Small intestine (tissue), 7 donors: ENCODE data around the gene GREB1L. TPM values are rescaled to one million over a fixed set of nuclear protein-coding genes. Genes with fewer than 3 reads are reported as not detected.

ENCODE experiments used
- DNase-seq, 2 donors: peaks; one replicate each; pipeline versions ENCODE4 v3.0.0 to v3.0.0-alpha.2; 2013
- FAIRE-seq: peaks from 2 replicates; lab custom pipeline; 2012; peaks lifted over from hg19 to GRCh38; lab: Jason Lieb, UNC
- H3K27ac ChIP-seq, 3 donors: one replicate each; pipeline ENCODE4 v1.5.1; 2013; ENCODE audit warnings: low read length in 2 of 3, mild to moderate bottlenecking in 2 of 3, control low read depth in 1 of 3, inconsistent platforms in 1 of 3, low read depth in 1 of 3, moderate library complexity in 1 of 3
- H3K27me3 ChIP-seq, 3 donors: one replicate each; pipeline ENCODE4 v1.6.1; 2013; ENCODE audit warnings: low read length in 3 of 3, inconsistent platforms in 1 of 3; ENCODE audit not compliant: control insufficient read depth in 3 of 3, insufficient read depth in 3 of 3
- H3K36me3 ChIP-seq, 3 donors: one replicate each; pipeline ENCODE4 v1.6.1; 2013; ENCODE audit warnings: low read length in 3 of 3, inconsistent platforms in 1 of 3, low read depth in 1 of 3, mild to moderate bottlenecking in 1 of 3, moderate library complexity in 1 of 3; ENCODE audit not compliant: control insufficient read depth in 3 of 3, insufficient read depth in 2 of 3
- H3K4me1 ChIP-seq, 3 donors: one replicate each; pipeline ENCODE4 v1.6.1; 2013; ENCODE audit warnings: low read length in 2 of 3, inconsistent platforms in 1 of 3, low read depth in 1 of 3, mild to moderate bottlenecking in 1 of 3, moderate library complexity in 1 of 3; ENCODE audit not compliant: control insufficient read depth in 3 of 3, insufficient read depth in 2 of 3
- H3K4me3 ChIP-seq, 3 donors: one replicate each; pipeline ENCODE4 v1.5.1; 2013; ENCODE audit warnings: low read length in 3 of 3, control low read depth in 1 of 3, inconsistent platforms in 1 of 3, low read depth in 1 of 3, mild to moderate bottlenecking in 1 of 3, moderate library complexity in 1 of 3
- H3K9me3 ChIP-seq, 2 donors: one replicate each; pipeline ENCODE4 v1.6.1; 2013; ENCODE audit warnings: low read depth in 1 of 2, low read length in 1 of 2; ENCODE audit not compliant: control insufficient read depth in 2 of 2, insufficient read depth in 1 of 2
- WGBS, 3 donors: extraction: QIAGEN DNeasy Blood & Tissue Kit; methylation state at CpG; one replicate each; pipeline ENCODE4 v1.1.7; 2013; 5-methylcytosine and 5-hydroxymethylcytosine counted together
- polyA plus RNA-seq, 4 donors: library from polyadenylated mRNA; stranded (reverse) in 3 of 4; unstranded in 1 of 4; fragments of 200-250 nt in 3 of 4; fragments of 120-200 nt in 1 of 4; gene quantifications; one replicate each; pipeline versions ENCODE4 v1.2.1 to v1.2.3, GENCODE V29; 2013
- donor health status: healthy with polysubstance abuse.
- donor health status: control.
- donor health status: control.
- donor health status: Bipolar disorder and iron deficiency.
- donor health status: healthy.

GREB1L gene
- polyA plus RNA-seq, 4 donors = under 0.01 to 2.4 (median 0.52) TPM; not detected in 1

GRCh38 chr18:21342372-21342771, 100.3 kb downstream of the GREB1L start:
- FAIRE-seq (no peak), DNase-seq (no peak)
- WGBS, 3 donors = 53 to 92% (median 67%) methylated on average over 1 of the region's 1 CpG
- H3K27ac ChIP-seq = no peak overlapping the region
- no peaks in the 10 kb centered on the region for H3K9me3 ChIP-seq
- no peaks in the 10 kb centered on the region for H3K36me3 ChIP-seq
- no peak overlapping the region for H3K4me3 ChIP-seq
- no peaks in the 10 kb centered on the region for H3K27me3 ChIP-seq
- H3K4me1 ChIP-seq = no peaks in the 10 kb centered on the region

- DNase-seq (no peak), FAIRE-seq (no peak)
- H3K36me3 ChIP-seq = no peaks in the 10 kb centered on the region
- H3K9me3 ChIP-seq = no peaks in the 10 kb centered on the region
- WGBS, 3 donors = 75 to 92% (median 91%) methylated on average over 1 of the region's 1 CpG
- no peak overlapping the region for H3K27ac ChIP-seq
- no peak overlapping the region for H3K4me3 ChIP-seq
- peaks cover 0 to 1% (median 0%) of the 10 kb centered on the region in 3 donors for H3K27me3 ChIP-seq
- no peaks in the 10 kb centered on the region for H3K4me1 ChIP-seq
These were observed 102.8 kb downstream of the GREB1L start for GRCh38 chr18:21344860-21345259.

- 68 to 83% (median 82%) methylated on average over 7 of the region's 7 CpGs for WGBS, 3 donors
- Histone ChIP-seq H3K27me3 (peaks cover 0 to 1% (median 0%) of the 10 kb centered on the region in 3 donors), H3K4me3 (no peak overlapping the region), H3K9me3 (no peaks in the 10 kb centered on the region), H3K36me3 (no peaks in the 10 kb centered on the region), H3K4me1 (no peaks in the 10 kb centered on the region), H3K27ac (no peak overlapping the region)
- DNase-seq = no peak
- FAIRE-seq = no peak
These were observed 103.8 kb downstream of the GREB1L start for GRCh38 chr18:21345840-21346239.

- H3K9me3 ChIP-seq = no peaks in the 10 kb centered on the region
- no peak overlapping the region for H3K4me3 ChIP-seq
- H3K36me3 ChIP-seq = no peaks in the 10 kb centered on the region
- DNase-seq (no peak), FAIRE-seq (no peak)
- no peak overlapping the region for H3K27ac ChIP-seq
- H3K27me3 ChIP-seq = no peaks in the 10 kb centered on the region
- no peaks in the 10 kb centered on the region for H3K4me1 ChIP-seq
These were observed 117.7 kb downstream of the GREB1L start for GRCh38 chr18:21359746-21360145.

- no peak for FAIRE-seq
These were observed 119.4 kb downstream of the GREB1L start for GRCh38 chr18:21361307-21361880.

GRCh38 chr18:21362831-21363230, 120.8 kb downstream of the GREB1L start:
- no peak for FAIRE-seq
- no peak overlapping the region for H3K27ac ChIP-seq
- H3K4me3 ChIP-seq = no peak overlapping the region
- H3K4me1 ChIP-seq = no peaks in the 10 kb centered on the region
- no peaks in the 10 kb centered on the region for H3K36me3 ChIP-seq
- DNase-seq = no peak
- WGBS, 3 donors = 57 to 69% (median 63%) methylated on average over 1 of the region's 1 CpG
- no peaks in the 10 kb centered on the region for H3K9me3 ChIP-seq
- H3K27me3 ChIP-seq = no peaks in the 10 kb centered on the region

More at GRCh38 chr18:21361307-21361880, 119.4 kb downstream of the GREB1L start:
- no peaks in the 10 kb centered on the region for H3K4me1 ChIP-seq
- no peak for DNase-seq
- no peak overlapping the region for H3K4me3 ChIP-seq
- H3K27ac ChIP-seq = no peak overlapping the region
- H3K27me3 ChIP-seq = no peaks in the 10 kb centered on the region
- H3K9me3 ChIP-seq = no peaks in the 10 kb centered on the region
- no peaks in the 10 kb centered on the region for H3K36me3 ChIP-seq

- FAIRE-seq = no peak
- no peaks in the 10 kb centered on the region for H3K36me3 ChIP-seq
- no peaks in the 10 kb centered on the region for H3K9me3 ChIP-seq
- no peak overlapping the region for H3K4me3 ChIP-seq
- H3K4me1 ChIP-seq = no peaks in the 10 kb centered on the region
- H3K27me3 ChIP-seq = no peaks in the 10 kb centered on the region
- no peak overlapping the region for H3K27ac ChIP-seq
- no peak for DNase-seq
- 0 to 3% (median 3%) methylated on average over 1 of the region's 1 CpG for WGBS, 3 donors
These were observed 121.3 kb downstream of the GREB1L start for GRCh38 chr18:21363348-21363747.

- H3K9me3 ChIP-seq = no peaks in the 10 kb centered on the region
- WGBS, 3 donors = 42 to 61% (median 58%) methylated on average over 2 of the region's 2 CpGs
- FAIRE-seq = no peak
- no peaks in the 10 kb centered on the region for H3K4me1 ChIP-seq
- H3K4me3 ChIP-seq = no peak overlapping the region
- DNase-seq = no peak
- H3K27ac ChIP-seq = no peak overlapping the region
- H3K36me3 ChIP-seq = no peaks in the 10 kb centered on the region
- H3K27me3 ChIP-seq = no peaks in the 10 kb centered on the region
These were observed 122.4 kb downstream of the GREB1L start for GRCh38 chr18:21364471-21364870.

- DNase-seq (no peak), FAIRE-seq (no peak)
- Histone ChIP-seq H3K27ac (no peak overlapping the region), H3K27me3 (no peaks in the 10 kb centered on the region), H3K36me3 (no peaks in the 10 kb centered on the region), H3K9me3 (no peaks in the 10 kb centered on the region), H3K4me3 (no peak overlapping the region), H3K4me1 (no peaks in the 10 kb centered on the region)
- WGBS, 3 donors = 86 to 95% (median 92%) methylated on average over 2 of the region's 2 CpGs
These were observed 124.9 kb downstream of the GREB1L start for GRCh38 chr18:21366896-21367295.
